Activated CD4-positive, alpha-beta T cell treated with anti-CD3 and anti-CD28 coated beads for 24 hours (primary cell): ENCODE data around the gene GPR137B.

ENCODE experiments used
- DNase-seq, 2 donors: peaks; one replicate each; pipeline ENCODE4 v3.0.0-alpha.2; 2020; ENCODE audit warnings: low read depth in 2 of 2

GPR137B gene

DNA sequence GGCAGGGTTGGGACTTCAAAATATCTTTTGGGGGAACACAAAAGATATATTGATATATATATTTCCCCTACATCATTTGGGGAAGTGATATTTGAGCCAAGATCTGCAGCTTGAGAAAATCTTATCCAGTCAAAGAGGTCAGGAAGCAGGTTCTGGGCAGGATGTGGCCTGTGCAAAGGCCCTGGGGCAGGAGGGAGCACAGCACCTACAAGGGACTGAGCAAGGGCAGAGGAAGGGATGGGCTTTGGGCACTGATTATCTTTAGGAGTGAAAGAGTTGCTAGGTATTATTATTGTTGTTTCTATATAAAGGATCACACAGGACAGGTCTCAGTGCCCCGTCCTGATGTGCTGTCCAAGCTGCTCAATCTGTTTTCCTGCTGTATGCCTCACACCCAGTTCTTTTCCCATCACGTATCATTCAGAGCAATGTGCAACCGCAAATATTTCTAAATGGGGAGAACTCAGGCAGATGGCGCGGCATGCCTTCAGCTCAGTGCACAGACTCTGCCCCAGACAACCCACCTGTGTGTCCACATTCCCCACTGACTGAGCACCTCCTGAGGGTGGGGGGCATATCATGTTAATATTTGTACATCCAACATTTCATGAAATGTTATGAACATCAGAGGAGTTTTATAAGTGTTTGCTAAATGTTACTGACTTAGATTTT is 28.1 kb upstream of the GPR137B start:
- DNase-seq: no peak

- no peak for DNase-seq
Measured at GRCh38 chr1:236117710-236118109, 24.6 kb upstream of the GPR137B start.

DNA sequence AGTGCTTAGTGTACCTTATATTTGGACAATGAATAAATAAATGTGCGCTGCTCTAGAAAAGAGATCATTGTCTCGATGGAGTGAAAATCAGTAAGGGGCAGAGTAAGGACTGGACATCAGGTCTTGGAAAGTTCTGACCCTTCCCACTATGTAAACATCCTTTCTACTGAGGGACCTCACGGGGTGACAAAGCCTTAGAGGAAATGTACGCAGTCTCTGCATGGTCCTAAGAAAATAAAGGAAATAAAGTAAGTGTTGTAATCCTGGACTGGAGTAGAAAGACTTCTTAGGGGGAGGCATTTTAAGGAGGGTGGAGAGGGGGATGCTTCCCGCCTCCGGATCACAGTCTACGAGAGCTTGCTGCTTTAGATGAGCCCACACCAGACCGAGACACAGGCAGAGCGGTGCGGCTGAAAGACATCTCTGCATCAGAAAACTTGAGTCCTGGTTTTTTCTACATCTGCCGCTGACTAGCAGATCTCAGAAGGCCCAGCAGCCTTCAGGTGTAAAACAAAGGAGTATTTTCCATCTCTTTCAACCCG is 22.3 kb upstream of the GPR137B start:
- DNase-seq: no peak

DNA sequence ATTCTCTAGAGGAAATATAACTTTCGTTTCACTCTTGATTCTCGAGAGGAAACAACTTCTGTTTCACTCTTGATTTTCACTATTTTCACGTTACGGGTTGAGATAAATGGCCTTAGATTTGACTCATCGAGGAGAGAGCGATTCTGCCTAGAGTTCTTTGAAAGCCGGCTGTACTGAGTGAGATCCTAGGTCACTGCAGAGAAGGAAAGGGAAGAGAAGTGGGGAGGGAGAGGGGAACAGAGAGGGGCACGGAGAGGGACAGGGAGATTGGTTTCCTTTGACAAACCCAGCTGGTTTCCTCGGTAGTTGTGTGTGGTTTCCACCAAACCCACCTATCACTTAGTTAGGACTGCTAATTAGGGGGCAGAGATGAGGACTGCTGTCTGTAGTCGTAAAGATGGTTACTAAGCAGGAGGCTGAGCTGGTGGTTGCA is 21.6 kb upstream of the GPR137B start:
- DNase-seq: no peak

- DNase-seq: no peak
Measured at GRCh38 chr1:236122176-236122575, 20.2 kb upstream of the GPR137B start.

GRCh38 chr1:236123563-236123962 is 18.8 kb upstream of the GPR137B start:
- no peak for DNase-seq

GRCh38 chr1:236124965-236125364 is 17.4 kb upstream of the GPR137B start:
- no peak for DNase-seq

- no peak for DNase-seq
Measured at GRCh38 chr1:236127045-236127444, 15.3 kb upstream of the GPR137B start.

DNA sequence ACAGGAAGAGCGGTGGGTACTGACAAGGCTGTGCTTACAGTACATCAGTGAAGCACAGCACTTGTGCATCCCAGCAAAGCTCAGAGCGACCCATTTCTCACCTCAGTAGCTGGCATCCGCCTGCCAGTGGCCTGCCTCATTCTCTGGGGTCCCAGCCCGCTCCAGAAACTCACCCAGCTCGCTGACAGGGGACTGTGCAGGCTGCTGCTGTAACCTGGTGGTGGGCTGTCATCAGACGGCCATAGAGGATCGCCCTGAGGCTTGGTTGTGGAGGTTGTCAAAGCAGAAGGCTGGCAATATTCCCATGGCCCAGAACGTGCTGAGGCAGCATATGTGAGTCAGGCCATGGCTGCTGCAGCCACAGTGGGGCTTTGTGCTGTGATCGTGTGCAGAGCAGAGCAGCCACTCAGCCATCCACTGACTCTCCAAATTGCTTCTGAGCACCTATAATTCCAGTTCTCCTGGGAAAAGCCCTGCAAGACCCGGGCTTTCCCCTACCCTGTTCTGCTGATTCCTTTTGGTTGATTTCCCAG is 13.6 kb upstream of the GPR137B start:
- no peak for DNase-seq

DNA sequence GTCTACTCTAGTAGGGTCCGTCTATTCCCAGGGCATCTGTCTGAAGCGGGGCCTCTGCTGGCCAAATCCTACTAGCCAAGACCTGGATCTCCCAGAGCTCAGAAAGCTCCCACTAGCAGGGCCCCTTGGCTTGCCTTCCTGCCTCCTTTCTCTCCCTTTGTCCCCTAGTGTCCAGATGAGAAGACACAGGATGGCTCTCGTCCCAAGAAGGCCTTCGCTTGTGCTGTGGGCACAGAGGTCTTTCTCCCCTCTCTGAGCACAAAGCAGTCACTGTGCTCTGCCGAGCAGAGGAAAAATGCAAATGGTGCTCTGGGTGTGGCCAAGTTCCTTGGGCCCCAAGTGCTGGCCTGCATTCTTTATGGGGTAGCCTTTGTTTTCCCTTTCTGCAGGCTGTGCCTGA is 13.0 kb upstream of the GPR137B start:
- no peak for DNase-seq

DNA sequence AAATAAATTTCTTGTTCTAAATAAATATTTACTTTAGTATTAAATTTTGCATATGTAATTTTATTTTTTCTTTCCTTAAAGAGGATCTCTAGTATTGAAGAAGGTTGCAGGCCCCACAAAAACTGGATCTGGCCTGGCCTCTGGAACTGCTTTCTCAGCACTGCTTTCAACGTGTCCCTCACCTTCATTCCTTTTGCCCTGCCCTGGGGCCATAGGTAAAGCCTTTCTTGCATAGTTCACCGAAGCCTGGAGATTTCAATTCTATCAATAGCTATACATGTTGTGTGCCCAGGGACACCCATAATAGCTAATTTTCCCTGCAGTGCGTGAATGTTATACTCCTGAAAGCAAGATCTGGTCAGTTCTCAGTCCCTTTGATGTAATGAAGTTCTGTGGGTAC is 12.0 kb upstream of the GPR137B start:
- no peak for DNase-seq

DNA sequence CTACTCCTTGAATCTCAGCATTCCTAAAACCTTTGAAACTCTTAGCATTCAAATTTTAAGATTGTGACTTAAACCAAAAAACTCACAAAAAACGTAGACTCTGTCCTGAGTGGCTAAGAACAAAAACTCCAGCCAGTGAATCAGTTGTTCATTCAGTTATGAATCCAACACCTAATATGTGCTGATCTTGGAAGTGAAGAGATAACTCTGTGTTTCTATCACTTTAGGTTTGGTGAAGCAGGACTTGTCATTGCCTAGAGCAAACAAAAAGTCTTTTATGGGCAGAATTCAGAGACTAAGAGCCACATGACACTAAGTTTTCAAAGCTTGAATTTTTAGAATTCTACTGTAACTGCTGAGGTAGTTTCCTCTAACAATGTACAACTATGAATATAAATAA is 10.4 kb upstream of the GPR137B start:
- no peak for DNase-seq

DNA sequence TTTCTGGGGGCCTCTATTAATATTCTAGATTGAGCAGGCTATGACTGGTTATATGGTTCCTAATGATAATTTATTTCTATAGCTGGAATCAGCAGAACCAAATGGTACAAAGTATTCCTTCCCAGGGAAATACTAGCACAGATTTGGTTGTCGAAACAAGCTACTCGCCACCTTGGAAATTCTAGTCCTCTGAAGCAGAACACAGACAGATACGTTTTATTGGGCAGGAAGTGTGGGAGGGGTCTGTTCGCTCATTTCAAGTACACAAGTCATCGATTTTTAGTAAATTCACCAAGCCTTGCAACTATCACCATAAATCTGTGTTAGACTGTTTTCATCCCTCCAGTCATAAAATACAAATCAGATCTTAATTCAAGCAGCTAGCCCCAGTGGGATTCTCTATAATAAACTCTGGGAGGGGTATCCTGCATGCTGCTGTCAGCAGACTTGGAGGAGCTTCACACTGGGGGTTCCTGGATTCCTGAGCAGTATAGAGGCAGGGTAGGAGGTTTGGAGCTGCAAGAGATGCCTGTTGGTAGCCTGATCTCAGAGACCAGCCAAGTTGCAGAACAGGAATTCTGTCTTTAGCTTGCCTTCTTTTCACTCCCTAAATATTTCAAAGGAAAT is 9.8 kb upstream of the GPR137B start:
- DNase-seq: no peak

DNA sequence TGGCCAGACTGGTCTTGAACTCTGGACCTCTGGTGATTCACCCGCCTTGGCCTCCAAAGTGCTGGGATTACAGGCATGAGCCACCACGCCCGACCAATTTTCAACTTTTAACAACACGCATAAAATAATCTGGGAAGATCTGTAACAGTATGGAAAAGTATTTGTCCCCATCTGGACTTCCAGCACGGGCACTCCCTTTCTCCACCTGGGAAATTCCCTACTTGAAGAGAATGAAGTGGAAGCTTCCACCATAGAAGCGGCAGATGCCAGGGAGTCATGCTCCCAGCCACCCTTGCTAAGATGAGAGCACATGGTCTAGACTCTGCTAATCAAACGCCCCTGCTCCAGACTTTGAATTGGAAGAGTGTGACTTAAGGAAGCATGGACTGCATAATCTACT is 9.0 kb upstream of the GPR137B start:
- no peak for DNase-seq

DNA sequence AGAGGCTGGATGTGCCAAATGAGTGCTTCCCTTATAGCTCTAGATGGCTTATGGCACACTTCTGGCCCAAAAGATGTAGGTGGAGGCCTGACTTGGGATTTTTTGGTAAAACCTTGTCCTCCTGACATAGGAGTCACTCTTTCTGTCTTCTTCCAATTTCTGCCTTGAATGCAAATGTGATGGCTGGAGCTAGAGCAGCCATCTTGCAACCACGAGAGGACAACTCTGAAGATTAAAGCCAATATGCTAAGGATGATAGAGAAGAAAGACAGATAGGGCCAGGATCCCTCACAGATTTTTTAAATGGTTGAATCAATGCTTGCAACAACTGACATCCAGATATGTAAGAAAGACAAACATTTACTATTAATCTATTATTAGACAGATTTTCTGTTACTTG is 8.5 kb upstream of the GPR137B start:
- DNase-seq: no peak

DNA sequence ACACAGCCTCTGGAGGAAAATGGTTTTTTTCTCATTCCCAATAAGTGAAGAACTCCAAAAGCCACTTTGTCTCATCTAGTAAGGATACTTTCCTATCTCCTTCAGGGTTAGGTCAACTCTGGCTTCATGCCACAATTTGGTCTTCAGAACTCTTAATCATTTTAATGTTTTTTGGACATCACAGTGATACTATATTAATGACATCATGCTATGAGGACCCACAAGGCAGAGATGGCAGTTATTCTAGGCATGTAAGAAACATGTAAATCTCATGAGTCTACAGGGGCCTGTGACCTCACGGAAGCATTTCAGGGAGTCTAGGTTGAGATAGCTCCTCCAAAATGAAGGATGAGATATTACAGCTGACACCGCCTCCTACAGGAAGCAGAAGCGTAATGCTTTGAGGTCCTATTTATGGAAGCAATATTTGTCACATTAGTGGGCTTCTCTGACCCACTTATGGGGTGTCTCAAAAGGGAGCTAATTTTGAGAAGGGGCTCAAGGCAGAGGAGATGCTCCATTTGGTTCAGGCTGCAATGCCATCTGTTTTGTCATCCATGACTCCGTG is 5.0 kb upstream of the GPR137B start:
- DNase-seq: no peak

DNA sequence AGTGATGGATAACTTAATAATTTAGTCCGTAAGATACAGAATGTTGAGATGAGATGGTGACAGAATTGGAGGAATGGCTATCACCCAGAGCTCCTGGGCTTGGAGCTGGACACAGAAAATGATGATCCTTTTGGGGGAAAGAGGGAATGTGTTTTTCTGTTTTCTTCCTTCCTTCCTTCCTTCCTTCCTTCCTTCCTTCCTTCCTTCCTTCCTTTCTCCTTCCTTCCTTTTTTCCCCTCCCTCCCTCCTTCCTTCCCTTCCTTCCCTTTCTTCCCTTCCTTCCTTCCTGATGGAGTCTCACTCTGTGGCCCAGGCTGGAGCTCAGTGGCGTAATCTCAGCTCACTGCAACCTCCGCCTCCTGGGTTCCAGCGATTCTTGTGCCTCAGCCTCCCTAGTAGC is 2.8 kb upstream of the GPR137B start:
- DNase-seq: no peak

DNA sequence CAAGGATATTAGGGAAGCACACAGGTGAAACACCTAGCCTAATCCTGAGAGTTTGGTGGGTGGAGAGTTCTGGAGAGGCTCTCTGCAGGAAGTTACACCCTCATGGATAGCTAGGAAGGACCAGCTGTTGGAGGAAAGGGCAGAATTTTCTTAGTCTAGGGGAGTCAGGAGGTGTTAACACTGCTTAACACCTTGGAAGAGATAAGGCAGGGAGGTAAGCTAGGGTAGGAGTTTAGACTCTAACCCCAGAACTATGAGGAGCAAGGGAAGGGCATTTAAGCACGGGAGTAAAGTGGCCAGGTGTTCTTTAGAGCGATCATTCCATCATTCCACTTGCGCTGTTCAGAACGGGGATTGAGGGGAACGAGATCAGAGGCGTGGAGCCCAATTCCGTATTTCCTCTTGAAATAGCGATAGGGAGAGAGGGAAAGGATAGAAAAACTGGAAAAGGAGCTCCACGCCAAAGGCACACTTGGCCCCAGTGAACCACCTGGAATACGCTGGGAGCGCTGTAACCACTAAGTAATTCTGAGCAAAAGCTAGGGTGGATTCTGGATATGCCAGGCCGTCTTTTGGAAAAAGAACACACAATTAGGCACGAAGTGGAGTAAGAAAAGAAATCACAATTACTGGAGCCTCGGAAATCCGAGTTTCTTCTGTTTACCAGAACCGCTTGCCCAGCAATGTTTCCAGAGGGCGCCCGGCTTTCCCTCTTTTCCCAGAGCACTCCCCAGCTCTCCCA is 1.5 kb upstream of the GPR137B start:
- DNase-seq: no peak

DNA sequence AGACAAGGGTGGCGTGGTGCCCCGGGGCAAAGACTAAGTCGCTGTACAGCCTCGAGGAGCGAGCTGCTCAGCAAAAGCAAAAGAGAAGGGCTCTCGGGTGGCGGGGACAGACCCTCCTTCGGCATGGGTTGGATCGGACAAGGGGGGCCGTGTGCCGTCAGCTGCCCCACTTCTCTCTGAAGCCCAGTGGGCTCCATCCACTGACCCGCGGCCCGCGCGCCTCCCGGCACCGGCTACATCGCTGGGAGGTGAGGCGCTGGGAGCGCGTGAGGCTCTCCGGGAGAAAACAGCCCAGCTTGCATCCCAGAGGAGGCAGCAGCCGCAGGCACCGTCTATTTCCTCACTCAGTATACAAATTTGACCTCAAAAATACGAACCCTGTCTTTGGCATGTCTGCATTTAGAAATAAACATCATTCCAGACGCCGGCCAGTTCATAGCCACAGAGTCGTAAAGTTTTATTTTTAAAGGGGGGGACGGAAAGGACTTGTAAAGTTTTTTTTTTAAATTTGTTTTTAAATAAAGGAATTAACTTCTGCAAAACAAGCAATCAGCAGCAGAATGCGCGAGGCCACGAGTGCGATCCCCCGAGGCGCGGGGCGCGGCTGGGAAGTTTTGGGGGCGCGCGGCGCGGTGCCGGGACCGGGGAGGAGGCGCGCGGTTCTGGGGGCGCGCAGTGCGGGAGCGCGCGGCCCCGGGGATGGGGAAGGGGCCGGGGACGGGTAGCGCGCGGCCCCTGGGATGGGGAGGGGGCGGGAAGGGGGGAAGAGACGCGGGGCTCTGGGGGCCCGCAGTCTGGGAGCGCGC is 689 bp upstream of the GPR137B start:
- no peak for DNase-seq

DNA sequence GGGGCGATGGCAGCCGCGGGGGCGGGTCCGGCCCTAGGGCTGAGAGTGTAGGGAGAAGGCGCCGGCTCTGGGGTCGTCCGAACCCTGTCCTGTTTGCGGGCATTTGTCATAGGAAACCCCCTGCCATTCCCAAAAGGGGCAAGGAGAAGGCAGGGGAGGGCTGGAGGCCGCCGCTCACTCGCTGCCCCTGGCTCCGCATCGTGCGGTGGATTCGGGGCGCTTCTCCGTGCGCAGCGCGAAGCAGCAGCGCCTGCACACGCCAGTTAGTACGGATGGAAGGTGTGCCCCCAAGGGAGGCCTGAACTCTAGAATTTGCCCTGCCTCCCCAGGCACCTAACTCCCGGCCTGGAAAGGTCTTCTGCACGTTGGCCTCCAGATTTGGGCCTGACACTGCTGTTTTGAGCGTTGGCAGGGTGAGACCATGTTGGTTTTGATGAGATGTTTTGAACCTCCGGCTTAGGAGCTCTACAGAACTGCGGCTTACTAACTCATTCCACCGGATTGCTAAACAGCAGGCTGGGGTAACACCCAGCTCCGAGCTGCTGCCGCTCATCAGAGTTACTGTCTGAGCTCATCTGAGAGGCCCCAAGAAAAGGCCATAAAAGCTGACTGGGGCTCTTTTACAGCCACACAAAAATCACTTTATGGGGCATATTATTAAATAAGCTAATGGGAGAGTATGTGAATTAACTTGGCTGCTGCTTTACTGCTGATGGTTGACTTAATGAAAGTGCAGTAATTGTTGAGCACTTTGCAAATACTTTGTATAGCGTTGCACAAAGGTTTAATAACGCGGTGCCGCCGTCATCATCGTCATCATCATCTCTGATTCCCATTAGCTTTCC is 987 bp downstream of the GPR137B start:
- DNase-seq: no peak
